PC-9 (cell line): ENCODE measurements around the gene PLCG2. TPM values are rescaled to one million over a fixed set of nuclear protein-coding genes. Genes with fewer than 3 reads are reported as not detected.

Experiments
- BruUV-seq: library from RNA; stranded (reverse); fragments of 400-500 nt; replicated peaks from 2 replicates; lab custom pipeline; 2021; lab: Mats Ljungman, UMichigan
- CTCF ChIA-PET: fragments of 300-600 bp; sonication (Branson Sonifier 250); formaldehyde crosslinking; loops from one replicate; lab custom pipeline; 2022; ENCODE audit warnings: antibody characterized with exemption; lab: Charles Lee
- POLR2A ChIA-PET: fragments of 300-600 bp; sonication (Branson Sonifier 250); formaldehyde crosslinking; loops from one replicate; lab custom pipeline; 2022; ENCODE audit warnings: antibody characterized with exemption; ENCODE audit not compliant: unreplicated experiment; lab: Charles Lee
- DNase-seq, 2 experiments: peaks; one replicate each; pipeline versions ENCODE4 v3.0.0 to v3.0.0-alpha.2; 2015 to 2022; ENCODE audit warnings: mixed read lengths in 1 of 2
- H2AFZ ChIP-seq: fragments of 200-600 bp; sonication (generic); 2 replicates; pipeline ENCODE4 v1.8.1; 2017; ENCODE audit warnings: antibody characterized with exemption
- H3F3A ChIP-seq: fragments of 200-600 bp; sonication (generic); 2 replicates; pipeline ENCODE4 v1.8.1; 2017; ENCODE audit warnings: antibody characterized with exemption, mild to moderate bottlenecking, low read depth; ENCODE audit not compliant: insufficient read depth
- H3K27ac ChIP-seq: fragments of 200-600 bp; sonication (generic); 2 replicates; pipeline ENCODE4 v1.6.1; 2016; ENCODE audit warnings: mixed run types
- H3K27me3 ChIP-seq: fragments of 200-600 bp; sonication (generic); 2 replicates; pipeline ENCODE4 v1.6.1; 2016; ENCODE audit warnings: low read depth, mixed run types; ENCODE audit not compliant: insufficient read depth
- H3K36me3 ChIP-seq: fragments of 200-600 bp; sonication (generic); 2 replicates; pipeline ENCODE4 v1.6.1; 2016; ENCODE audit warnings: low read depth, mixed run types
- H3K4me1 ChIP-seq: fragments of 200-600 bp; sonication (generic); replicated peaks from 2 replicates; pipeline ENCODE4 v1.6.1; 2016; ENCODE audit warnings: mixed run types; ENCODE audit not compliant: insufficient read depth
- H3K4me2 ChIP-seq: fragments of 200-600 bp; sonication (generic); 2 replicates; pipeline ENCODE4 v1.6.1; 2017; ENCODE audit warnings: mixed run types
- H3K4me3 ChIP-seq: fragments of 200-600 bp; sonication (generic); 2 replicates; pipeline ENCODE4 v1.6.1; 2016; ENCODE audit warnings: mixed run types
- H3K79me2 ChIP-seq: fragments of 200-600 bp; sonication (generic); 2 replicates; pipeline ENCODE4 v1.6.1; 2017; ENCODE audit warnings: low read depth, mixed run types
- H3K9me2 ChIP-seq: fragments of 200-600 bp; sonication (generic); 2 replicates; pipeline ENCODE4 v1.8.1; 2017; ENCODE audit warnings: mild to moderate bottlenecking; ENCODE audit not compliant: insufficient read depth
- H3K9me3 ChIP-seq: fragments of 200-600 bp; sonication (generic); 2 replicates; pipeline ENCODE4 v1.8.1; 2016; ENCODE audit warnings: low read depth; ENCODE audit not compliant: insufficient read depth
- H4K20me1 ChIP-seq: fragments of 200-600 bp; sonication (generic); 2 replicates; pipeline ENCODE4 v1.8.1; 2017; ENCODE audit not compliant: insufficient read depth
- EZH2 ChIP-seq: fragments of 200-600 bp; sonication (generic); IDR thresholded peaks from 2 replicates; pipeline ENCODE4 v1.8.0; 2017; ENCODE audit warnings: antibody characterized with exemption, low read depth
- intact Hi-C: fragments of 100-400 bp; cut with micrococcal nuclease; formaldehyde crosslinking; loops from one replicate; pipeline ENCODE4 v1.10.0; 2022; ENCODE audit not compliant: unreplicated experiment
- total RNA-seq: library from RNA; stranded (reverse); gene quantifications from 2 replicates; pipeline ENCODE4 v1.2.3, GENCODE V29; 2021
- TF ChIP-seq, protein P1 (sequence below): fragments of 200-600 bp; sonication (generic); conservative IDR thresholded peaks from 2 replicates; pipeline ENCODE4 v1.6.1; 2017; ENCODE audit warnings: mixed run types, antibody characterized with exemption, mild to moderate bottlenecking, moderate library complexity

The PLCG2 gene
- total RNA-seq, 1 experiment from 2014 or later = 10.8 TPM

DNA sequence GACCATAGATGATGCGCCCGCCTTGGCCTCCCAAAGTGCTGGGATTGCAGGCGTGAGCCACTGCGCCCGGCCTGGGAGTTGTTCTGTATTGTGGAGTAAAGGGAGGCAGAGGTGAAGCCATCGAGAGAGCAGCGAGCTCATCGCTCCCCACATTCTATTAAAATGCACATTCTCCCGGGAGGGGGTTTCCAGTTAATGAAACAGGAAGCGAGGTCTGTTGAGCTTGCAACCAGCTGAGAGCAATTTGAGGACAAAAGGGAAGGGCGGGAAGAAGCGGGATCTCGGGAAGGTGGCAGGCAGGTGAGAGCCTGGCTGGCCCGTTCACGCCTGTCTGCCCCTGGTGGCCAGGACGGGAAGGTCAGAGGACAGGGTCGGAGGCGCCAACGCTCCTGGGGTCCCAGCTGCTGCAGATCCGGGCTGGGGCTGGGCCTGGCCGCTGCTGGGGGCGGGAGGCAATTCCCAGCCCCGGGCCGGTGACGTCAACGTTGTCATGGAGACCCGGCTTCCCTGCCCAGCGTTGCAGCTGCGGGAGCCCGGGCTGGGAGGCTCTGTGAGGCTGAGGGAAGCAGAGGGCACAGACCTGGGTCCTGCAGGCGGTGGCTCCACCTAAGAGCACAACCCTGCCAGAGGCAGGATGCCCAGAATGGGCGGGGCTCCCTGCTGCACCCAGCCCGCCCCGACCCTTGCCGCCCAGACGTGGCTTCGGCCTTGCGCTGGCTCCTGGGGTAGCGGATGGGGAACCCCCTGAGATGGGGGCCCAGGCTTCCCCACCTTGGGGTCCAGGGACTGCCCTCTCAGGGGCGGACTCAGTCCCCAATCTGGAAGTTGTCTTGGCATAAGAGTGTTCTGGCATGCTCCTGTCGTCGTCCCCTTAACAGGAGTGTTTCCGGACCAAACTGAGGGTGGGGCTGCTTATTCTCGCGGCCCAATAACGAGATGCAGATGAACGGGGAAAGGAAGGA is 48.7 kb upstream of the PLCG2 start:
- H3K27me3 ChIP-seq = no peaks in the 10 kb centered on the region
- H3K27ac ChIP-seq = no peak overlapping the region
- H3K9me3 ChIP-seq = no peaks in the 10 kb centered on the region
- ChIA-PET CTCF (interaction anchor here (0.5 to 0.7 kb wide), 2 partner anchors 154 to 283 kb away, joined by 3 read pairs; no protein-coding TSS in a partner anchor), POLR2A (no interaction called here)
- DNase-seq = peak; percentile 38 to 71
- no peaks in the 10 kb centered on the region for H4K20me1 ChIP-seq
- no peak for TF ChIP-seq EZH2
- TF ChIP-seq, protein P1, sequence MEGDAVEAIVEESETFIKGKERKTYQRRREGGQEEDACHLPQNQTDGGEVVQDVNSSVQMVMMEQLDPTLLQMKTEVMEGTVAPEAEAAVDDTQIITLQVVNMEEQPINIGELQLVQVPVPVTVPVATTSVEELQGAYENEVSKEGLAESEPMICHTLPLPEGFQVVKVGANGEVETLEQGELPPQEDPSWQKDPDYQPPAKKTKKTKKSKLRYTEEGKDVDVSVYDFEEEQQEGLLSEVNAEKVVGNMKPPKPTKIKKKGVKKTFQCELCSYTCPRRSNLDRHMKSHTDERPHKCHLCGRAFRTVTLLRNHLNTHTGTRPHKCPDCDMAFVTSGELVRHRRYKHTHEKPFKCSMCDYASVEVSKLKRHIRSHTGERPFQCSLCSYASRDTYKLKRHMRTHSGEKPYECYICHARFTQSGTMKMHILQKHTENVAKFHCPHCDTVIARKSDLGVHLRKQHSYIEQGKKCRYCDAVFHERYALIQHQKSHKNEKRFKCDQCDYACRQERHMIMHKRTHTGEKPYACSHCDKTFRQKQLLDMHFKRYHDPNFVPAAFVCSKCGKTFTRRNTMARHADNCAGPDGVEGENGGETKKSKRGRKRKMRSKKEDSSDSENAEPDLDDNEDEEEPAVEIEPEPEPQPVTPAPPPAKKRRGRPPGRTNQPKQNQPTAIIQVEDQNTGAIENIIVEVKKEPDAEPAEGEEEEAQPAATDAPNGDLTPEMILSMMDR = peak; percentile 76
- intact Hi-C loops = loop anchor here (10.0 kb wide), 1 partner anchor 466 kb away; no protein-coding TSS in a partner anchor
- H3K4me3 ChIP-seq = no peak overlapping the region; the same call in 1 of the 2 replicates
- H3K4me1 ChIP-seq = no peaks in the 10 kb centered on the region
- no peaks in the 10 kb centered on the region for H3K79me2 ChIP-seq
- H3K9me2 ChIP-seq = no peaks in the 10 kb centered on the region
- H3K4me2 ChIP-seq = peak overlapping the region; percentile 53
- no peak overlapping the region for H2AFZ ChIP-seq
- H3K36me3 ChIP-seq = no peaks in the 10 kb centered on the region
- H3F3A ChIP-seq = no peaks in the 10 kb centered on the region
- no TSS peak for BruUV-seq

DNA sequence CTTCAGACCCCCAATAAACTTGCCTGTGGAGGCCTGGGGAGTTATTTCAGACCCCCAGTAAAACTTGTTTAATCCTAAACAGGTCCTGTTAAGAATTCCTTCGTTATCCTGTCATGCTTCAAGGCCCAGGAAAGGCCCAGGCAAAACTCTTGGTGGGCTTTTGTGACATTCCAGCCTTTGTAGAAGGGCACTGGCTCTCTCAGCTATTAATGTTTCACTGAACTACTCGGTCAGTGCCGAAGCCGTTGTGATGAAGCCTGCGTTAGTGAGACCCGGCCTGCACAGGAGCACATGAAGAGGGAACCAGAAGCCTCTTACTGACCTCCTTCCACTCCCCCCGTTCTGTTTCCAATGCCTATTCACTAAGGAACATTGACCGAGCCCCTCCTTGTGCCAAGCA is 47.4 kb upstream of the PLCG2 start:
- Histone ChIP-seq H3K9me2 (no peaks in the 10 kb centered on the region), H3K79me2 (no peaks in the 10 kb centered on the region), H3K9me3 (no peaks in the 10 kb centered on the region), H3K4me1 (no peaks in the 10 kb centered on the region), H3F3A (no peaks in the 10 kb centered on the region), H3K27me3 (no peaks in the 10 kb centered on the region), H3K4me3 (no peak overlapping the region), H4K20me1 (no peaks in the 10 kb centered on the region), H3K27ac (no peak overlapping the region), H3K36me3 (no peaks in the 10 kb centered on the region), H2AFZ (no peak overlapping the region), H3K4me2 (no peak overlapping the region)
- no peak for DNase-seq
- TF ChIP-seq, protein P1 = no peak
- TF ChIP-seq EZH2 = no peak
- ChIA-PET CTCF (interaction anchor here (0.6 kb wide), 1 partner anchor 564 kb away, joined by 9 read pairs; no protein-coding TSS in a partner anchor), POLR2A (no interaction called here)
- no TSS peak for BruUV-seq
- intact Hi-C loops = loop anchor here (10.0 kb wide), 1 partner anchor 467 kb away; no protein-coding TSS in a partner anchor

DNA sequence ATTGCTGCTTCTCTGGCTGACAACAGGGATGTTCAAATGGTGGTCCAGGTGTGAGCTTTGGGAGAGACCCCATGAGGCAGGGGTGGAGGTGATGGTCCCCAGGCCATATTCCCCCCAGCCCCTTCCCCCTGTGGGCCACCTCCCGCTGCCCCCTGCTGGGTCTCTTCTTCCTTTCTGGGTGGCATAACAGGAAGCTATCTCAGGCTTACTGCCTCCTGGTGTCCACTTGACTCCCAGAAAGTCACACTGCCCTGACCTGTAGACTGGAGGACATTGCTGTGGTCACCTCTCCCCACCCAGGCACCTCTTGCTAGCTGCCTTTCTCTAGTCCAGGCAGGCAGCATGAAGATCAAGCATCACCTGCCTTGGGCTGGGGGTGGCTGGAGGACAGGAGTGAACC is 46.4 kb upstream of the PLCG2 start:
- H3K4me2 ChIP-seq = no peak overlapping the region
- peaks cover 3% of the 10 kb centered on the region; the same call in 1 of the 2 replicates for H3F3A ChIP-seq
- BruUV-seq = no TSS peak
- H3K4me1 ChIP-seq = no peaks in the 10 kb centered on the region; the same call in 1 of the 2 replicates
- H3K79me2 ChIP-seq = no peaks in the 10 kb centered on the region
- H2AFZ ChIP-seq = no peak overlapping the region
- no peaks in the 10 kb centered on the region for H3K27me3 ChIP-seq
- intact Hi-C loops = loop anchor here (10.0 kb wide), 1 partner anchor 468 kb away; no protein-coding TSS in a partner anchor
- H3K9me3 ChIP-seq = no peaks in the 10 kb centered on the region
- no peaks in the 10 kb centered on the region for H4K20me1 ChIP-seq
- no peak for TF ChIP-seq EZH2
- TF ChIP-seq, protein P1 = no peak
- POLR2A ChIA-PET = no interaction called here
- H3K9me2 ChIP-seq = no peaks in the 10 kb centered on the region
- DNase-seq = no peak
- no peaks in the 10 kb centered on the region for H3K36me3 ChIP-seq
- no peak overlapping the region for H3K27ac ChIP-seq
- H3K4me3 ChIP-seq = no peak overlapping the region
- CTCF ChIA-PET = no interaction called here
